H1 (cell line): ENCODE results near the gene OR2V1. TPM values are rescaled to one million over a fixed set of nuclear protein-coding genes. Genes with fewer than 3 reads are reported as not detected.

Source experiments
- MAFK ChIP-seq: IDR thresholded peaks from 2 replicates; pipeline ENCODE4 v1.6.1; 2012; ENCODE audit warnings: low read depth, mild to moderate bottlenecking, improper control_type of control experiment, low read length
- polyA plus RNA-seq, 7 experiments: library from polyadenylated mRNA; depleted of rRNA in 3 of 7; stranded (reverse) in 5 of 7; unstranded in 2 of 7; fragments of >200 nt in 5 of 7; fragments of 200-250 nt in 2 of 7; gene quantifications; 1 replicate in 5 of 7; 2 replicates in 1 of 7; 4 replicates in 1 of 7; pipeline versions ENCODE4 v1.2.1 to v1.2.3, GENCODE V29; 2011 to 2013; ENCODE audit warnings: missing spikeins in 2 of 7, mixed read lengths in 2 of 7
- total RNA-seq: library from RNA; stranded (reverse); fragmentation: NEBNext Ultra II Directional; extraction: Animal tissue kit (Norgen Biotek cat#: 25700); gene quantifications from 2 replicates; pipeline ENCODE4 v1.2.1, GENCODE V29; 2021
- TF ChIP-seq, protein P1 (sequence below): fragments of 300-600 bp; sonication (generic); IDR thresholded peaks from 2 replicates; pipeline ENCODE4 v1.7.1; 2012; ENCODE audit warnings: low read length, moderate library complexity, mild to moderate bottlenecking, inconsistent platforms; ENCODE audit not compliant: insufficient replicate concordance

OR2V1 gene
- total and polyA plus RNA-seq, 2 of the 8 experiments (the other 6 are each of a cell fraction or from before 2014, with no cell fraction given) = not detected

DNA sequence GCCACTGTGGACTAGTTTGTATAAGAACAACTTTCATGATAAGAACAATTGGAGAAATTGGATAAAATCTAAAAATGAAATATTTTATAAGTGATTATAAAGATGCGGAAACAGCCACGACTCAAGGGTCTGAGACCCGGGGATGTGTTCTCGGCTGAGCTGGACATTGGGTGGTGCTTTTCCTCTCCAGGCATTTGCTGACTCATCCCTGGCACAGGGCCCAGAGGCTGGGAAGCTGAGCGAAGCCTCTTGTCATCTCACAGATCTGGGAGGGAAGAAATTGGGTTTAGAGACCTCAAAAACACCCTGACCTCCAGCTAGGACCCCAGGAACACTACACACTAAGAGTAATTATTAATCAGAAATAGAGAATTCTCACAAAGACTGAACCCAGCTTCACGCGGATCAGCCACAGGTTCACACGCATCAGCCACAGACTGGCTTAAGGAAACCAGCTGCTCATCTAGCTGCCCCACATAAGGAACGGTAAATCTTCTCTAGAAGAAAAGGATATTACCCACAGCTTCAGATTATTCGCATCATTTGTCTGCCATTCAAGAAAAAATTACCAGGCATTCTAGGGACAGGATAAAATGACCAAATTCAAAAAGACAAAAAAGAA, 2.8 kb upstream of the OR2V1 start (continued):
- TF ChIP-seq, protein P1, sequence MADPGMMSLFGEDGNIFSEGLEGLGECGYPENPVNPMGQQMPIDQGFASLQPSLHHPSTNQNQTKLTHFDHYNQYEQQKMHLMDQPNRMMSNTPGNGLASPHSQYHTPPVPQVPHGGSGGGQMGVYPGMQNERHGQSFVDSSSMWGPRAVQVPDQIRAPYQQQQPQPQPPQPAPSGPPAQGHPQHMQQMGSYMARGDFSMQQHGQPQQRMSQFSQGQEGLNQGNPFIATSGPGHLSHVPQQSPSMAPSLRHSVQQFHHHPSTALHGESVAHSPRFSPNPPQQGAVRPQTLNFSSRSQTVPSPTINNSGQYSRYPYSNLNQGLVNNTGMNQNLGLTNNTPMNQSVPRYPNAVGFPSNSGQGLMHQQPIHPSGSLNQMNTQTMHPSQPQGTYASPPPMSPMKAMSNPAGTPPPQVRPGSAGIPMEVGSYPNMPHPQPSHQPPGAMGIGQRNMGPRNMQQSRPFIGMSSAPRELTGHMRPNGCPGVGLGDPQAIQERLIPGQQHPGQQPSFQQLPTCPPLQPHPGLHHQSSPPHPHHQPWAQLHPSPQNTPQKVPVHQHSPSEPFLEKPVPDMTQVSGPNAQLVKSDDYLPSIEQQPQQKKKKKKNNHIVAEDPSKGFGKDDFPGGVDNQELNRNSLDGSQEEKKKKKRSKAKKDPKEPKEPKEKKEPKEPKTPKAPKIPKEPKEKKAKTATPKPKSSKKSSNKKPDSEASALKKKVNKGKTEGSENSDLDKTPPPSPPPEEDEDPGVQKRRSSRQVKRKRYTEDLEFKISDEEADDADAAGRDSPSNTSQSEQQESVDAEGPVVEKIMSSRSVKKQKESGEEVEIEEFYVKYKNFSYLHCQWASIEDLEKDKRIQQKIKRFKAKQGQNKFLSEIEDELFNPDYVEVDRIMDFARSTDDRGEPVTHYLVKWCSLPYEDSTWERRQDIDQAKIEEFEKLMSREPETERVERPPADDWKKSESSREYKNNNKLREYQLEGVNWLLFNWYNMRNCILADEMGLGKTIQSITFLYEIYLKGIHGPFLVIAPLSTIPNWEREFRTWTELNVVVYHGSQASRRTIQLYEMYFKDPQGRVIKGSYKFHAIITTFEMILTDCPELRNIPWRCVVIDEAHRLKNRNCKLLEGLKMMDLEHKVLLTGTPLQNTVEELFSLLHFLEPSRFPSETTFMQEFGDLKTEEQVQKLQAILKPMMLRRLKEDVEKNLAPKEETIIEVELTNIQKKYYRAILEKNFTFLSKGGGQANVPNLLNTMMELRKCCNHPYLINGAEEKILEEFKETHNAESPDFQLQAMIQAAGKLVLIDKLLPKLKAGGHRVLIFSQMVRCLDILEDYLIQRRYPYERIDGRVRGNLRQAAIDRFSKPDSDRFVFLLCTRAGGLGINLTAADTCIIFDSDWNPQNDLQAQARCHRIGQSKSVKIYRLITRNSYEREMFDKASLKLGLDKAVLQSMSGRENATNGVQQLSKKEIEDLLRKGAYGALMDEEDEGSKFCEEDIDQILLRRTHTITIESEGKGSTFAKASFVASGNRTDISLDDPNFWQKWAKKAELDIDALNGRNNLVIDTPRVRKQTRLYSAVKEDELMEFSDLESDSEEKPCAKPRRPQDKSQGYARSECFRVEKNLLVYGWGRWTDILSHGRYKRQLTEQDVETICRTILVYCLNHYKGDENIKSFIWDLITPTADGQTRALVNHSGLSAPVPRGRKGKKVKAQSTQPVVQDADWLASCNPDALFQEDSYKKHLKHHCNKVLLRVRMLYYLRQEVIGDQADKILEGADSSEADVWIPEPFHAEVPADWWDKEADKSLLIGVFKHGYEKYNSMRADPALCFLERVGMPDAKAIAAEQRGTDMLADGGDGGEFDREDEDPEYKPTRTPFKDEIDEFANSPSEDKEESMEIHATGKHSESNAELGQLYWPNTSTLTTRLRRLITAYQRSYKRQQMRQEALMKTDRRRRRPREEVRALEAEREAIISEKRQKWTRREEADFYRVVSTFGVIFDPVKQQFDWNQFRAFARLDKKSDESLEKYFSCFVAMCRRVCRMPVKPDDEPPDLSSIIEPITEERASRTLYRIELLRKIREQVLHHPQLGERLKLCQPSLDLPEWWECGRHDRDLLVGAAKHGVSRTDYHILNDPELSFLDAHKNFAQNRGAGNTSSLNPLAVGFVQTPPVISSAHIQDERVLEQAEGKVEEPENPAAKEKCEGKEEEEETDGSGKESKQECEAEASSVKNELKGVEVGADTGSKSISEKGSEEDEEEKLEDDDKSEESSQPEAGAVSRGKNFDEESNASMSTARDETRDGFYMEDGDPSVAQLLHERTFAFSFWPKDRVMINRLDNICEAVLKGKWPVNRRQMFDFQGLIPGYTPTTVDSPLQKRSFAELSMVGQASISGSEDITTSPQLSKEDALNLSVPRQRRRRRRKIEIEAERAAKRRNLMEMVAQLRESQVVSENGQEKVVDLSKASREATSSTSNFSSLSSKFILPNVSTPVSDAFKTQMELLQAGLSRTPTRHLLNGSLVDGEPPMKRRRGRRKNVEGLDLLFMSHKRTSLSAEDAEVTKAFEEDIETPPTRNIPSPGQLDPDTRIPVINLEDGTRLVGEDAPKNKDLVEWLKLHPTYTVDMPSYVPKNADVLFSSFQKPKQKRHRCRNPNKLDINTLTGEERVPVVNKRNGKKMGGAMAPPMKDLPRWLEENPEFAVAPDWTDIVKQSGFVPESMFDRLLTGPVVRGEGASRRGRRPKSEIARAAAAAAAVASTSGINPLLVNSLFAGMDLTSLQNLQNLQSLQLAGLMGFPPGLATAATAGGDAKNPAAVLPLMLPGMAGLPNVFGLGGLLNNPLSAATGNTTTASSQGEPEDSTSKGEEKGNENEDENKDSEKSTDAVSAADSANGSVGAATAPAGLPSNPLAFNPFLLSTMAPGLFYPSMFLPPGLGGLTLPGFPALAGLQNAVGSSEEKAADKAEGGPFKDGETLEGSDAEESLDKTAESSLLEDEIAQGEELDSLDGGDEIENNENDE = no peak
- TF ChIP-seq MAFK = no peak
